ENCODE results near the gene CFI.

Gene CFI

GRCh38 chr4:109739547-109739946 lies 62.3 kb downstream of the CFI start:
- TF ChIP-seq SIN3A (IDR thresholded peaks at IDR 0.05; ENCODE audit: borderline replicate concordance, insufficient read depth, low read length) (no peak), POLR2AphosphoS5 (IDR thresholded peaks at IDR 0.05; ENCODE audit: low read depth, low read length) (no peak), REST (IDR thresholded peaks at IDR 0.05; ENCODE audit: insufficient read depth in 1 of 2, low read depth in 2 of 2, low read length in 2 of 2) (no peak), FOXP2 (optimal IDR thresholded peaks at IDR 0.05; ENCODE audit: borderline replicate concordance, extremely low read depth, extremely low read length, insufficient read depth) (no peak), TAF1 (IDR thresholded peaks at IDR 0.05; ENCODE audit: borderline replicate concordance, insufficient read depth, low read length) (no peak)

- TF ChIP-seq SIN3A (IDR thresholded peaks at IDR 0.05; ENCODE audit: borderline replicate concordance, insufficient read depth, low read length): no peak
- no peak for TF ChIP-seq FOXP2 (optimal IDR thresholded peaks at IDR 0.05; ENCODE audit: borderline replicate concordance, extremely low read depth, extremely low read length, insufficient read depth)
- TF ChIP-seq REST (IDR thresholded peaks at IDR 0.05; ENCODE audit: insufficient read depth in 1 of 2, low read depth in 2 of 2, low read length in 2 of 2): no peak
- no peak for TF ChIP-seq TAF1 (IDR thresholded peaks at IDR 0.05; ENCODE audit: borderline replicate concordance, insufficient read depth, low read length)
- TF ChIP-seq POLR2AphosphoS5 (IDR thresholded peaks at IDR 0.05; ENCODE audit: low read depth, low read length): no peak
Observed at GRCh38 chr4:109738104-109738872, 63.5 kb downstream of the CFI start.

GRCh38 chr4:109735566-109736365 lies 66.0 kb downstream of the CFI start:
- TF ChIP-seq POLR2AphosphoS5 (IDR thresholded peaks at IDR 0.05; ENCODE audit: low read depth, low read length) (no peak), FOXP2 (optimal IDR thresholded peaks at IDR 0.05; ENCODE audit: borderline replicate concordance, extremely low read depth, extremely low read length, insufficient read depth) (no peak), TAF1 (IDR thresholded peaks at IDR 0.05; ENCODE audit: borderline replicate concordance, insufficient read depth, low read length) (no peak), SIN3A (IDR thresholded peaks at IDR 0.05; ENCODE audit: borderline replicate concordance, insufficient read depth, low read length) (no peak), REST (IDR thresholded peaks at IDR 0.05; ENCODE audit: insufficient read depth in 1 of 2, low read depth in 2 of 2, low read length in 2 of 2) (no peak)

- no peak for TF ChIP-seq POLR2AphosphoS5 (IDR thresholded peaks at IDR 0.05; ENCODE audit: low read depth, low read length)
- no peak for TF ChIP-seq FOXP2 (optimal IDR thresholded peaks at IDR 0.05; ENCODE audit: borderline replicate concordance, extremely low read depth, extremely low read length, insufficient read depth)
- TF ChIP-seq TAF1 (IDR thresholded peaks at IDR 0.05; ENCODE audit: borderline replicate concordance, insufficient read depth, low read length): no peak
- no peak for TF ChIP-seq REST (IDR thresholded peaks at IDR 0.05; ENCODE audit: insufficient read depth in 1 of 2, low read depth in 2 of 2, low read length in 2 of 2)
- no peak for TF ChIP-seq SIN3A (IDR thresholded peaks at IDR 0.05; ENCODE audit: borderline replicate concordance, insufficient read depth, low read length)
Observed at GRCh38 chr4:109733728-109734127, 68.1 kb downstream of the CFI start.

Measured in PFSK-1 (cell line).